OCI-LY1 (cell line): ENCODE results near the gene TEX50.

ENCODE experiments used
- CTCF ChIP-seq: fragments of 200-600 bp; sonication (generic), shearing (Covaris generic); IDR thresholded peaks from 2 replicates; pipeline ENCODE4 v1.5.1; 2017; ENCODE audit warnings: mild to moderate bottlenecking, antibody characterized with exemption, low read length, moderate library complexity, mixed read lengths
- EZH2 ChIP-seq: fragments of 200-600 bp; sonication (generic), shearing (Covaris generic); IDR thresholded peaks from 2 replicates; pipeline ENCODE4 v1.8.0; 2017; ENCODE audit warnings: borderline replicate concordance, mixed run types, mild to moderate bottlenecking, antibody characterized with exemption, low read length, moderate library complexity, mixed read lengths

- TF ChIP-seq CTCF (no peak), EZH2 (no peak)
Measured at GRCh38 chr1:173661763-173662162, 26.6 kb downstream of the TEX50 start.
